Endothelial cell of umbilical vein (primary cell): ENCODE measurements around the gene MCC. TPM values are rescaled to one million over a fixed set of nuclear protein-coding genes. Genes with fewer than 3 reads are reported as not detected.
A peak's percentile ranks its signal among the peaks of the same experiment; 100 is the strongest.

Experiments
- BruUV-seq: library from RNA; stranded (reverse); fragments of 400-500 nt; replicated peaks from 2 replicates; lab custom pipeline; 2021; lab: Mats Ljungman, UMichigan
- CTCF ChIA-PET: fragments of 300-600, 350-600 bp; sonication (Branson Sonifier 250); formaldehyde crosslinking; loops from one replicate; lab custom pipeline; 2021; ENCODE audit warnings: antibody characterized with exemption, inconsistent platforms; lab: Charles Lee
- POLR2A ChIA-PET: fragments of 300-600, 350-600 bp; sonication (Branson Sonifier 250); formaldehyde crosslinking; loops from one replicate; lab custom pipeline; 2021; ENCODE audit warnings: antibody characterized with exemption, inconsistent platforms; lab: Charles Lee
- DNase-seq: peaks from one replicate; pipeline ENCODE4 v3.0.0-alpha.2; 2011; ENCODE audit warnings: low read depth, low spot score
- FAIRE-seq: peaks from 2 replicates; lab custom pipeline; 2011; peaks lifted over from hg19 to GRCh38; lab: Jason Lieb, UNC
- H2AFZ ChIP-seq: 2 replicates; pipeline ENCODE4 v1.6.0; 2012; ENCODE audit warnings: low read depth, low read length, control low read depth, inconsistent platforms
- H3K27ac ChIP-seq: 2 replicates; pipeline ENCODE4 v1.5.1; 2011; ENCODE audit warnings: low read depth, mild to moderate bottlenecking, control low read depth, low read length, moderate library complexity; ENCODE audit not compliant: insufficient read depth
- H3K27me3 ChIP-seq, 2 experiments: 2 replicates each; pipeline versions ENCODE4 v1.6.0 to v1.6.1; 2011; ENCODE audit warnings: low read length in 2 of 2, mixed read lengths in 1 of 2; ENCODE audit not compliant: control insufficient read depth in 2 of 2, insufficient read depth in 2 of 2
- H3K36me3 ChIP-seq, 2 experiments: 2 replicates in 1 of 2; 3 replicates in 1 of 2; pipeline ENCODE4 v1.5.1; 2011; ENCODE audit warnings: low read length in 2 of 2, mild to moderate bottlenecking in 1 of 2, moderate library complexity in 1 of 2; ENCODE audit not compliant: control insufficient read depth in 2 of 2, insufficient read depth in 2 of 2; ENCODE audit errors: extremely low read depth in 1 of 2
- H3K4me1 ChIP-seq: 3 replicates; pipeline ENCODE4 v1.5.1; 2011; ENCODE audit warnings: mild to moderate bottlenecking, low read length; ENCODE audit not compliant: control insufficient read depth, insufficient read depth; ENCODE audit errors: extremely low read depth
- H3K4me2 ChIP-seq: 2 replicates; pipeline ENCODE4 v1.6.1; 2011; ENCODE audit warnings: low read length, control low read depth, mixed read lengths; ENCODE audit not compliant: insufficient read depth
- H3K4me3 ChIP-seq, 3 experiments: fragments of 200-600 bp in 1 of 3; sonication (generic), shearing (Covaris generic) in 1 of 3; replicated peaks in 1 of 3; 2 replicates each; pipeline ENCODE4 v1.5.1; 2011 to 2016; ENCODE audit warnings: control low read depth in 3 of 3, low read length in 3 of 3, mild to moderate bottlenecking in 2 of 3, inconsistent platforms in 1 of 3, low read depth in 1 of 3, moderate library complexity in 1 of 3; ENCODE audit not compliant: insufficient read depth in 1 of 3
- H3K79me2 ChIP-seq: 2 replicates; pipeline ENCODE4 v1.6.0; 2012; ENCODE audit warnings: low read length, inconsistent platforms; ENCODE audit not compliant: control insufficient read depth, insufficient read depth
- H3K9ac ChIP-seq: replicated peaks from 2 replicates; pipeline ENCODE3; 2011; ENCODE audit warnings: low read length, control low read depth; ENCODE audit not compliant: insufficient read depth; ENCODE audit errors: extremely low read depth
- H3K9me1 ChIP-seq: replicated peaks from 3 replicates; pipeline ENCODE4 v1.6.0; 2011; ENCODE audit warnings: mild to moderate bottlenecking, low read length; ENCODE audit not compliant: control insufficient read depth, insufficient read depth; ENCODE audit errors: extremely low read depth
- H3K9me3 ChIP-seq: replicated peaks from 2 replicates; pipeline ENCODE4 v1.5.1; 2012; ENCODE audit warnings: low read length, inconsistent platforms; ENCODE audit not compliant: control insufficient read depth, insufficient read depth
- H4K20me1 ChIP-seq: replicated peaks from 2 replicates; pipeline ENCODE3; 2011; ENCODE audit warnings: mild to moderate bottlenecking, low read length; ENCODE audit not compliant: control insufficient read depth, insufficient read depth; ENCODE audit errors: extremely low read depth
- EZH2 ChIP-seq: IDR thresholded peaks from 2 replicates; pipeline ENCODE4 v1.6.1; 2012; ENCODE audit warnings: borderline replicate concordance, low read depth, mild to moderate bottlenecking, moderate library complexity, low read length, inconsistent platforms; ENCODE audit not compliant: severe bottlenecking
- FOS ChIP-seq: IDR thresholded peaks from 2 replicates; pipeline ENCODE4 v1.6.1; 2011; ENCODE audit warnings: mild to moderate bottlenecking, low read length, moderate library complexity, borderline replicate concordance; ENCODE audit not compliant: insufficient read depth
- GATA2 ChIP-seq: IDR thresholded peaks from 2 replicates; pipeline ENCODE4 v1.7.0; 2011; ENCODE audit warnings: low read depth, mild to moderate bottlenecking, moderate library complexity, mixed read lengths, low read length; ENCODE audit not compliant: insufficient read length, insufficient read depth
- JUN ChIP-seq: IDR thresholded peaks from 2 replicates; pipeline ENCODE4 v1.6.1; 2011; ENCODE audit warnings: borderline replicate concordance, low read depth; ENCODE audit not compliant: insufficient read length, insufficient read depth
- MYC ChIP-seq: IDR thresholded peaks from one replicate; pipeline ENCODE4 v1.6.1; 2011; ENCODE audit warnings: mild to moderate bottlenecking, low read depth, low read length
- POLR2A ChIP-seq: IDR thresholded peaks from 2 replicates; pipeline ENCODE4 v1.6.1; 2012; ENCODE audit warnings: low read depth, mild to moderate bottlenecking, control low read depth, low read length
- POLR2AphosphoS5 ChIP-seq: IDR thresholded peaks from 2 replicates; pipeline ENCODE4 v1.6.1; 2012; ENCODE audit warnings: low read depth, mild to moderate bottlenecking, control low read depth, low read length, moderate library complexity; ENCODE audit not compliant: insufficient read depth
- dilution Hi-C: fragments of 300-500 bp; cut with MboI; formaldehyde crosslinking; loops from one replicate; pipeline ENCODE4 v1.15.0; 2019; ENCODE audit warnings: low sequenced_read_pairs; ENCODE audit not compliant: extremely low pct_ligation_motif_present
- intact Hi-C: fragments of 100-400 bp; cut with micrococcal nuclease; formaldehyde crosslinking; loops from one replicate; pipeline ENCODE4 v1.10.0; 2022
- polyA plus RNA-seq, 4 experiments: library from polyadenylated mRNA; depleted of rRNA in 3 of 4; stranded (reverse) in 3 of 4; unstranded in 1 of 4; fragments of >200 nt; gene quantifications; 2 replicates each; pipeline versions ENCODE4 v1.2.1 to v1.2.3, GENCODE V29; 2011 to 2012; ENCODE audit warnings: missing spikeins in 1 of 4
- total RNA-seq: library from RNA; stranded (reverse); gene quantifications from 2 replicates; pipeline ENCODE4 v1.2.3, GENCODE V29; 2021
- TF ChIP-seq, protein P1 (sequence below): IDR thresholded peaks from 2 replicates; pipeline ENCODE4 v1.6.1; 2011; ENCODE audit not compliant: insufficient read depth, insufficient read length
- TF ChIP-seq, protein P2 (sequence below), 2 donors: IDR thresholded peaks; 1 replicate in 1 of 2; 2 replicates in 1 of 2; pipeline ENCODE4 v1.5.1; 2011; ENCODE audit warnings: low read length in 2 of 2, mild to moderate bottlenecking in 2 of 2, moderate library complexity in 2 of 2, control low read depth in 1 of 2, inconsistent platforms in 1 of 2, low read depth in 1 of 2; ENCODE audit not compliant: insufficient read depth in 1 of 2; ENCODE audit errors: extremely low read depth in 1 of 2

MCC gene
- total and polyA plus RNA-seq, 2 donors (not counting 3 experiments of a cell fraction or from before 2014, with no cell fraction given), result 6.9 to 27.5 TPM

DNA sequence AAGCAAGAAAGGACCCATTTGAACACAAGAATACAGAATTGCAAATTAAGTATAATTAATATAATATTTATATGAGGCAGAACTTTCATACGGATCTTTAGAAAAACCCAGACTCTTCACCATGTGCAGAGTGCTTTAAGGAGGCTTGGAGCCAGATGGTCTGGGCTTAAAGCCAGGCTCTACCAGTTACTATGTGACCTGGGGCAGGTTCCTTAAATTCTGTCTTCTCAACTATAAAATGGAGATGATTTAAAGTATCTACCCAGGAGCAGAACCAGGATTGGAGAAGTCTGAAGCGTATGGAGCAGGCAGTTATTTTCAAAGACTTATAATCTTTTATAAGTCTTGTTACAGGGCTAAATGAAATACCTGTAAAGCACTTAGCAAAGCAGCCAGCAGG lies 255.6 kb downstream of the MCC start:
- Histone ChIP-seq H3K4me2 (no peak overlapping the region), H3K9me1 (peaks cover 3% of the 10 kb centered on the region), H3K27me3 (no peaks in the 10 kb centered on the region), H3K4me3 (no peak overlapping the region), H3K36me3 (no peaks in the 10 kb centered on the region), H2AFZ (no peak overlapping the region), H3K9me3 (no peaks in the 10 kb centered on the region), H4K20me1 (peaks cover 4% of the 10 kb centered on the region), H3K79me2 (peaks cover 3% of the 10 kb centered on the region), H3K9ac (no peak overlapping the region), H3K27ac (no peak overlapping the region), H3K4me1 (peaks cover 15% of the 10 kb centered on the region)
- dilution Hi-C loops (no loop called here), intact Hi-C loops (loop anchor here (10.0 kb wide), 1 partner anchor 282 kb away; the partner anchor contains the start of gene YTHDC2)
- TF ChIP-seq POLR2AphosphoS5, result no peak
- TF ChIP-seq, protein P1, sequence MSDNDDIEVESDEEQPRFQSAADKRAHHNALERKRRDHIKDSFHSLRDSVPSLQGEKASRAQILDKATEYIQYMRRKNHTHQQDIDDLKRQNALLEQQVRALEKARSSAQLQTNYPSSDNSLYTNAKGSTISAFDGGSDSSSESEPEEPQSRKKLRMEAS, result no peak
- TF ChIP-seq EZH2, result no peak
- no peak for TF ChIP-seq JUN
- no peak for TF ChIP-seq POLR2A
- TF ChIP-seq FOS, result no peak
- no peak for TF ChIP-seq GATA2
- TF ChIP-seq, protein P2, sequence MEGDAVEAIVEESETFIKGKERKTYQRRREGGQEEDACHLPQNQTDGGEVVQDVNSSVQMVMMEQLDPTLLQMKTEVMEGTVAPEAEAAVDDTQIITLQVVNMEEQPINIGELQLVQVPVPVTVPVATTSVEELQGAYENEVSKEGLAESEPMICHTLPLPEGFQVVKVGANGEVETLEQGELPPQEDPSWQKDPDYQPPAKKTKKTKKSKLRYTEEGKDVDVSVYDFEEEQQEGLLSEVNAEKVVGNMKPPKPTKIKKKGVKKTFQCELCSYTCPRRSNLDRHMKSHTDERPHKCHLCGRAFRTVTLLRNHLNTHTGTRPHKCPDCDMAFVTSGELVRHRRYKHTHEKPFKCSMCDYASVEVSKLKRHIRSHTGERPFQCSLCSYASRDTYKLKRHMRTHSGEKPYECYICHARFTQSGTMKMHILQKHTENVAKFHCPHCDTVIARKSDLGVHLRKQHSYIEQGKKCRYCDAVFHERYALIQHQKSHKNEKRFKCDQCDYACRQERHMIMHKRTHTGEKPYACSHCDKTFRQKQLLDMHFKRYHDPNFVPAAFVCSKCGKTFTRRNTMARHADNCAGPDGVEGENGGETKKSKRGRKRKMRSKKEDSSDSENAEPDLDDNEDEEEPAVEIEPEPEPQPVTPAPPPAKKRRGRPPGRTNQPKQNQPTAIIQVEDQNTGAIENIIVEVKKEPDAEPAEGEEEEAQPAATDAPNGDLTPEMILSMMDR (IDR thresholded peaks at IDR 0.05; ENCODE audit: extremely low read depth in 1 of 2, insufficient read depth in 1 of 2, low read depth in 1 of 2, low read length in 2 of 2), result no peak
- no peak for TF ChIP-seq MYC
- CTCF ChIA-PET, result interaction anchor here (1.4 kb wide), 1 partner anchor 236 kb away, joined by 3 read pairs; no protein-coding TSS in a partner anchor
- peak; percentile 60 for DNase-seq
- BruUV-seq, result no TSS peak
- no peak for FAIRE-seq
- POLR2A ChIA-PET, result no interaction called here
